Karpas-422 (cell line): ENCODE data around the gene TMEM59. TPM values are rescaled to one million over a fixed set of nuclear protein-coding genes. Genes with fewer than 3 reads are reported as not detected.

Experiments
- DNase-seq: peaks from one replicate; pipeline ENCODE4 v3.0.0-alpha.2; 2015
- H2AFZ ChIP-seq: fragments of 200-600 bp; sonication (generic); 2 replicates; pipeline ENCODE4 v1.6.1; 2014; ENCODE audit warnings: antibody characterized with exemption, low read length, mixed read lengths
- H3K27ac ChIP-seq: fragments of 200-600 bp; sonication (generic); 2 replicates; pipeline ENCODE4 v1.5.1; 2014; ENCODE audit warnings: mild to moderate bottlenecking, low read length, moderate library complexity
- H3K27me3 ChIP-seq: fragments of 200-600 bp; sonication (generic); 2 replicates; pipeline ENCODE4 v1.6.1; 2014; ENCODE audit warnings: low read length, mixed read lengths
- H3K36me3 ChIP-seq: fragments of 200-600 bp; sonication (generic); 2 replicates; pipeline ENCODE4 v1.6.1; 2014; ENCODE audit warnings: low read length, mixed read lengths; ENCODE audit not compliant: insufficient read depth
- H3K4me1 ChIP-seq: fragments of 200-600 bp; sonication (generic); 2 replicates; pipeline ENCODE4 v1.6.1; 2014; ENCODE audit warnings: mild to moderate bottlenecking, low read length, mixed read lengths
- H3K4me2 ChIP-seq: fragments of 200-600 bp; sonication (generic); 2 replicates; pipeline ENCODE4 v1.6.1; 2014; ENCODE audit warnings: low read length, low read depth, mild to moderate bottlenecking; ENCODE audit not compliant: poor library complexity, severe bottlenecking
- H3K4me3 ChIP-seq: fragments of 200-600 bp; sonication (generic); 2 replicates; pipeline ENCODE4 v1.5.1; 2014; ENCODE audit warnings: mild to moderate bottlenecking, antibody characterized with exemption, low read length, mixed read lengths
- H3K79me2 ChIP-seq: fragments of 200-600 bp; sonication (generic); 2 replicates; pipeline ENCODE4 v1.6.1; 2014; ENCODE audit warnings: mild to moderate bottlenecking, low read length, mixed read lengths
- H3K9ac ChIP-seq: fragments of 200-600 bp; sonication (generic); 2 replicates; pipeline ENCODE4 v1.6.0; 2014; ENCODE audit warnings: low read length
- H3K9me2 ChIP-seq: fragments of 200-600 bp; sonication (generic), shearing (Covaris generic); replicated peaks from 2 replicates; pipeline ENCODE4 v1.6.0; 2014; ENCODE audit warnings: mild to moderate bottlenecking, low read length, moderate library complexity; ENCODE audit not compliant: insufficient read depth
- H3K9me3 ChIP-seq: fragments of 300-700, 200-600 bp; sonication (generic); 2 replicates; pipeline ENCODE4 v1.6.1; 2014; ENCODE audit warnings: low read length, mixed read lengths
- H4K20me1 ChIP-seq: fragments of 200-600 bp; sonication (generic); 2 replicates; pipeline ENCODE4 v1.6.1; 2014; ENCODE audit warnings: mild to moderate bottlenecking, antibody characterized with exemption, low read length, low read depth; ENCODE audit not compliant: insufficient read depth
- total RNA-seq: library from RNA; depleted of rRNA; stranded (reverse); fragments of >200 nt; shearing (Covaris generic); gene quantifications from 2 replicates; pipeline ENCODE4 v1.2.3, GENCODE V29; 2014; ENCODE audit warnings: low replicate concordance

The TMEM59 gene
- total RNA-seq, 1 experiment from 2014 or later, result 261 TPM

- no peaks in the 10 kb centered on the region for H3K9me3 ChIP-seq
- DNase-seq, result no peak
- no peak overlapping the region for H3K27ac ChIP-seq
- no peak overlapping the region for H2AFZ ChIP-seq
- no peak overlapping the region for H3K9ac ChIP-seq
- peaks cover 83% of the 10 kb centered on the region for H3K79me2 ChIP-seq
- H3K9me2 ChIP-seq, result no peaks in the 10 kb centered on the region
- H3K4me3 ChIP-seq, result no peak overlapping the region
- peaks cover 9% of the 10 kb centered on the region; the same call in 1 of the 2 replicates for H3K36me3 ChIP-seq
- H3K27me3 ChIP-seq, result no peaks in the 10 kb centered on the region
- H4K20me1 ChIP-seq, result no peaks in the 10 kb centered on the region; the same call in 1 of the 2 replicates
- no peak overlapping the region for H3K4me2 ChIP-seq
- peaks cover 29% of the 10 kb centered on the region for H3K4me1 ChIP-seq
Observed at GRCh38 chr1:54047384-54048305, 5.4 kb downstream of the TMEM59 start.

- Histone ChIP-seq H3K27me3 (no peaks in the 10 kb centered on the region), H4K20me1 (no peaks in the 10 kb centered on the region), H3K9ac (no peak overlapping the region), H2AFZ (no peak overlapping the region), H3K36me3 (peaks cover 12% of the 10 kb centered on the region; the same call in 1 of the 2 replicates), H3K4me2 (no peak overlapping the region), H3K4me1 (peaks cover 29% of the 10 kb centered on the region), H3K27ac (no peak overlapping the region), H3K4me3 (no peak overlapping the region), H3K9me3 (no peaks in the 10 kb centered on the region), H3K9me2 (no peaks in the 10 kb centered on the region), H3K79me2 (peaks cover 75% of the 10 kb centered on the region)
- DNase-seq, result no peak
Observed at GRCh38 chr1:54046671-54047383, 6.2 kb downstream of the TMEM59 start.

GRCh38 chr1:54045496-54045895 is 7.5 kb downstream of the TMEM59 start:
- Histone ChIP-seq H3K79me2 (peaks cover 62% of the 10 kb centered on the region), H3K4me3 (no peak overlapping the region), H3K27me3 (no peaks in the 10 kb centered on the region), H3K27ac (no peak overlapping the region), H3K4me1 (peaks cover 19% of the 10 kb centered on the region), H4K20me1 (no peaks in the 10 kb centered on the region), H3K36me3 (peaks cover 25% of the 10 kb centered on the region), H3K9ac (no peak overlapping the region), H2AFZ (no peak overlapping the region), H3K9me2 (no peaks in the 10 kb centered on the region), H3K4me2 (no peak overlapping the region), H3K9me3 (no peaks in the 10 kb centered on the region)
- DNase-seq, result no peak

GRCh38 chr1:54041806-54042205 is 11.2 kb downstream of the TMEM59 start:
- H3K4me1 ChIP-seq, result no peaks in the 10 kb centered on the region
- no peak for DNase-seq
- no peak overlapping the region for H3K9ac ChIP-seq
- no peaks in the 10 kb centered on the region for H4K20me1 ChIP-seq
- no peak overlapping the region for H3K4me3 ChIP-seq
- H3K27ac ChIP-seq, result no peak overlapping the region
- H3K4me2 ChIP-seq, result no peak overlapping the region
- H3K27me3 ChIP-seq, result no peaks in the 10 kb centered on the region
- H2AFZ ChIP-seq, result no peak overlapping the region
- no peaks in the 10 kb centered on the region for H3K9me2 ChIP-seq
- H3K36me3 ChIP-seq, result peaks cover 47% of the 10 kb centered on the region
- H3K79me2 ChIP-seq, result peaks cover 25% of the 10 kb centered on the region
- H3K9me3 ChIP-seq, result no peaks in the 10 kb centered on the region

GRCh38 chr1:54037476-54037875 is 15.5 kb downstream of the TMEM59 start:
- H2AFZ ChIP-seq, result no peak overlapping the region
- no peak overlapping the region for H3K4me2 ChIP-seq
- H3K4me3 ChIP-seq, result no peak overlapping the region
- no peaks in the 10 kb centered on the region for H3K27me3 ChIP-seq
- no peak overlapping the region for H3K27ac ChIP-seq
- H3K4me1 ChIP-seq, result no peaks in the 10 kb centered on the region
- H3K36me3 ChIP-seq, result peaks cover 39% of the 10 kb centered on the region
- no peaks in the 10 kb centered on the region for H3K9me2 ChIP-seq
- no peak for DNase-seq
- H3K79me2 ChIP-seq, result no peaks in the 10 kb centered on the region; the same call in 1 of the 2 replicates
- H3K9ac ChIP-seq, result no peak overlapping the region
- no peaks in the 10 kb centered on the region for H3K9me3 ChIP-seq
- H4K20me1 ChIP-seq, result no peaks in the 10 kb centered on the region

- Histone ChIP-seq H3K4me3 (no peak overlapping the region), H2AFZ (no peak overlapping the region), H3K27ac (no peak overlapping the region), H3K9me2 (no peaks in the 10 kb centered on the region), H3K4me2 (no peak overlapping the region), H3K27me3 (no peaks in the 10 kb centered on the region), H3K4me1 (peaks cover 12% of the 10 kb centered on the region), H3K9me3 (no peaks in the 10 kb centered on the region), H3K36me3 (peaks cover 5% of the 10 kb centered on the region; the same call in 1 of the 2 replicates), H3K79me2 (no peaks in the 10 kb centered on the region), H4K20me1 (no peaks in the 10 kb centered on the region), H3K9ac (no peak overlapping the region)
- no peak for DNase-seq
Observed at GRCh38 chr1:54028306-54029251, 24.4 kb downstream of the TMEM59 start.

GRCh38 chr1:54027848-54028247 is 25.2 kb downstream of the TMEM59 start:
- Histone ChIP-seq H3K4me2 (no peak overlapping the region), H3K9me2 (no peaks in the 10 kb centered on the region), H3K79me2 (no peaks in the 10 kb centered on the region), H3K4me1 (peaks cover 12% of the 10 kb centered on the region), H3K4me3 (no peak overlapping the region), H3K27ac (no peak overlapping the region), H2AFZ (no peak overlapping the region), H4K20me1 (no peaks in the 10 kb centered on the region), H3K9ac (no peak overlapping the region), H3K9me3 (no peaks in the 10 kb centered on the region), H3K27me3 (no peaks in the 10 kb centered on the region), H3K36me3 (peaks cover 5% of the 10 kb centered on the region; the same call in 1 of the 2 replicates)
- DNase-seq, result no peak
